HG03521 (cell line): ENCODE measurements around the gene ADRA2C.

Experiments
- ATAC-seq: cut with Tn5 transposase; IDR thresholded peaks from one replicate; pipeline ENCODE4 v1.9.1; 2021; ENCODE audit warnings: mild to moderate bottlenecking, moderate library complexity; ENCODE audit not compliant: unreplicated experiment

Gene ADRA2C

GRCh38 chr4:3732076-3733028 is 33.8 kb upstream of the ADRA2C start:
- ATAC-seq, result no peak

GRCh38 chr4:3733195-3733594 is 33.0 kb upstream of the ADRA2C start:
- ATAC-seq, result no peak

GRCh38 chr4:3735196-3735595 is 31.0 kb upstream of the ADRA2C start:
- ATAC-seq, result no peak

DNA sequence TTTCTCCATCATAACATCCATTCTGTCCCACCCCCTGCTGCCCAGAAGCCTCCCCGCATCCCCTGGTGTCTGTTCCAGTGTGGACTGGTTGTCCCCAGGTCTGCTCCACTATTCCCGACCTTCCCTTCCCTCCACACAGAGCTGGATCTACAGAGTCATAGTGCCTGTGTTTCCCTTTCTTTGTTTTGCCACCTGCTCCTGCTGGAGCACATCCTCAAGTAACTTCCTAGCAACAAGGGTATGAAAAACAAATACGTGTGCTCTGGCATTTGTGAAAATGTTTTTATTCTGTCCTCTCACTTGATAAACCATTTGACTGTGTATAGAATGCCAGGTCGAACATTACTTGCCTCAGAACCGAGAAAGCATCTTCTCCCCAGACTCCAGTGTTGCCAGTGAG is 29.9 kb upstream of the ADRA2C start:
- no peak for ATAC-seq

DNA sequence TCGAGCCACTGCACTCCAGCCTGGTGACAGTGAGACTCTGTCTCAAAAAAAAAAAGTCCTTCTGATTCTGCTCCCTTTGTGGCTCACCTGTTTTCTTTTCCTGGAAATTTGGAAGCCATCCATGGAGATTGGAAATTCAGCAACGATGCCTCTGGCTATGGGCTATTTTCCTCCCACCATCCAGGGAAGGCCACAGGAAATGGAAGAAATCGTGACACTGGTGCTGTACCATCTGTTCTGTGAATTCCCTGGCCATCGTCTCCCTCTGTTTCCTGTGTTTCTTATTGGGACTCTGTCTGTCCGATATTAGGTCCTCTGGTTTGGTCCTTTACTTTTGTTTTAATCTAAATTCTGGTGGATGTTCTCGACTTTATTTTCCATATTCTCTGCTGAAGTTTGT is 29.4 kb upstream of the ADRA2C start:
- no peak for ATAC-seq

- ATAC-seq, result no peak
These were observed 26.6 kb upstream of the ADRA2C start for GRCh38 chr4:3739577-3739976.

DNA sequence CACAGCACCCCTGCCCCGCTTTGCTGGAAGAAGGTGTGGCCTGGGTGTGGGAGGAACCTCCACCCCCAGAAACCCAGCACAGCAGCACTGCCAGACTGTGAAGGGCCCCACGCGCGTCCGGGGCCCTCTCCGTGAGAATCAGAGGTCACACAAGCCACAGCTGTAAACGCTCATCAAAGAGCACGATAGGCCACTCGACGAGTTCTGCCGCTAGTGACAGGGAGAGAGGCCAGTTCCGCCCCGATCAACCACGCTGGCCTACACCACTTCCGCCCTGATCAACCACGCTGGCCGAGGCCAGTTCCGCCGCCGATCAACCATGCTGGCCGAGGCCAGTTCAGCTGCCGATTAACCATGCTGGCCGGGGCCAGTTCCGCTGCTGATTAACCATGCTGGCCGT is 25.9 kb upstream of the ADRA2C start:
- no peak for ATAC-seq

DNA sequence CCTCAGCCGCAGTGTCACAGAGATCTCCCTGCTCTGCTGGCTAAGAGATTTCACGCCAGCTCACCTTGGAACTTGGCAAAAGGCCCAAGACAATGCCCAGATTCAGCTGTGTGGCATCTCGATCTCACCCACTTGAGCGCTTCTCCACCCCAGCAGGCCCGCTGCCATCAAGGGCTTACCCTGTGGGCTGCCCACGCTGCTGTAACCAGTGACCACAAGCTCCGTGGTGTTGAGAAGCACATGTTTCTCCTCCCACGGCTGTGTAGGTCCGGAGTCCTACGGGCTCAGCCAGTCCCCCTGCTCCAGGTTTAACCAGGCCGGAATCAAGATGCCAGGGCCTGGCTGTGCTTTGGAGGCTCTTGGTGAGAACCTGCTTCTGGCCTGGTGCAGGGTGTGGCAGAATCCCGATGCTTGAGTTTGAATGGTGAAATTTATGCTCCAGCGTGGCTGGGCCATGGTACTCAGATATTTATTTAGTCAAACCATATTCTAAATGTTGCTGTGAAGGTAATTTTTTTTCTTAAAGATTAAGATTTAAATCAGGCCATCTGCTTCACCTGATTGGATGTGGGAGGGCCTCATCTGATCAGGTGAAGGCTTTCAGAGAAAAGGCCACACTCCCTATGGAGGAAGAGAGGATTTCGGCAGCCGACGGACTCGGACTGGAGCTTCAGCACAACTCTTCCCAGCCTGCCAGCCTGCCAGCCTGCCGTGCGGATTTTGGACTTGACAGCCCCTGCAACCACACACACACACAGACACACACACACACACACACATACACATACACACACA is 24.8 kb upstream of the ADRA2C start:
- no peak for ATAC-seq

DNA sequence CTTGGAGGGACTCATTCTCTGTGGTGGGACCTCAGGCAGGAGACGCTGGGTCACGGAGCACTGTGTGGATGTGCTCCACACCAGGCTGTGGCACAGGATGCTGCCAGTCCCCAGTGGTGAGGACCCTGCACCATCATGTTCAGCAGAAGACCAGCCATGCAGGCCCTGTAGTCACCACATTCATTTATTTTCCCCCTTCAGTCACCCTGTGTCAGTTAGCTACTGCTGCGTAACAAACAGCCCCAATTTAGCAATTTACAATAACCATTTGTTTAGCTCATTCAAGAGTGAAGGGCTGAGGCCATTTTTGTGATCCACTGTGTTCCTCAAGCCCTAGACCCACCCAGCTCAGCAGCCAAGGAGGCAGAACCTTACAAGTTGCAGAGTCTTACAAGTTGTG is 23.6 kb upstream of the ADRA2C start:
- ATAC-seq, result no peak

DNA sequence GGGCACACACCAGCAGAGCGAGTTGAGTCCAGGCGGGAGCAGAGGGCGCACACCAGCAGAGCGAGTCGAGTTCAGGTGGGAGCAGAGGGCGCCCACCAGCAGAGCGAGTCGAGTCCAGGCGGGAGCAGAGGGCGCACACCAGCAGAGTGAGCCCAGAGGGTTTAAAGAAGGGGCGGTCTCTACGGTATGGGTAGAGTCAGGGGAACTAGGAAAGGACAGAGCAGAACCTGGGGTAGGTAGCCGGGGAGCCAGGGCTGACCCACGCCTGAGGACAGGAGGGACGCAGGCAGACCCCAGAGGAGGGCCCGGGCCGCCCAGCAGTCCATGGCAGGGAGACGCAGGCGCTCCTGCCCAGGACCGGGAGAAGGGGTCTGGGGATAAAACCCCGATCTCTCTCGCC is 22.0 kb upstream of the ADRA2C start:
- ATAC-seq, result no peak

DNA sequence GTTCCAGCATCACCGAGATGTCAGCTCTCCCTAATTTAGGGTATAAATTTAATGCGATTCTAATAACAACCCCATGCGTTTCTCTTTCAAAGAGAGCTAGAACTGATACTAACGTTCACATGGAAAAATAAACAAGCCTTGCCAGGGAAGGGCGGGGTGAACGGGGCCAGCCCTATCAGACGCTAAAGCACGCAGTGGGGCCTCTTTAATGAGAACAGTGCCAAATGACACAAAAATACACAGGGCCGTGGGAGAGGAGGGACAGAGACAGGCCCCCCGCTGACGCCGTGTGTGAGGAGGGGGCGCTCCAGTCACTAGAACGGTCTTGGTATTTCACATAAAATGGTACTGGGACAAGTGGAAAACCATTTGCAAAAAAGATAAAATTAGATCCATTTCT is 21.3 kb upstream of the ADRA2C start:
- no peak for ATAC-seq

DNA sequence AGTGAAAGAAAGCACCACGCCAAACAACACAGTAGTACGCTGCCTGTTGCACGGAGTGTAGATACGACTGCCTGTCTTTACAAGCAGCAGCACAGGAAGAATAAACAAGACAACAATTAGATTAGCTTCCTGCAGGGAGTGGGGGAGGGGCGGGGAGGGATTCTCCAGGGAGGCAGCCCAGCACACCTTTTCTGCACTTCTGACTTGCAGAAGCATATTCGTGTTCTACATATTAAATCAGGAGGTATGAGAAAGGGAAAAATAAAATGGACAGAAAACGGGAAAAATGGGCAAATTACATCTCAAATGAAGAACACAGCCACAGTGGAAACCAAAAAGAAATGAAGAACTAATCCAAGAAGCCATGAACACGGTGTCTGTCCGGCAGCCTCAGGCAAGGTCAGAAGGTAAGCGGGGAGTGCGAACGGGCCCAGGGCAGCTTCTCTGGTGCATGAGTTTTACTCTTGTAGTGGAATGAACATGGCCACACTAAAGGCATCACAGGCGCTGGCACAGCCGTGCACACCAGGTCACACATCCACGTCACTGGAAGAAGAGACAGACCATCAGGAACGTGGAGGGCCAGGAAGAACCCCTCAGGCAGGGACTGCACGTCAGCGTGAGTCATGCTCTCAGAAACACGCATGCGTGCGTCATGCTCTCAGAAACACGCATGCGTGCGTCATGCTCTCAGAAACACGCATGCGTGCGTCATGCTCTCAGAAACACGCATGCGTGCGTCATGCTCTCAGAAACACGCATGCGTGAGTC is 20.1 kb upstream of the ADRA2C start:
- ATAC-seq, result no peak

- no peak for ATAC-seq
These were observed 19.2 kb upstream of the ADRA2C start for GRCh38 chr4:3746701-3747580.

GRCh38 chr4:3747581-3747904 is 18.6 kb upstream of the ADRA2C start:
- no peak for ATAC-seq

DNA sequence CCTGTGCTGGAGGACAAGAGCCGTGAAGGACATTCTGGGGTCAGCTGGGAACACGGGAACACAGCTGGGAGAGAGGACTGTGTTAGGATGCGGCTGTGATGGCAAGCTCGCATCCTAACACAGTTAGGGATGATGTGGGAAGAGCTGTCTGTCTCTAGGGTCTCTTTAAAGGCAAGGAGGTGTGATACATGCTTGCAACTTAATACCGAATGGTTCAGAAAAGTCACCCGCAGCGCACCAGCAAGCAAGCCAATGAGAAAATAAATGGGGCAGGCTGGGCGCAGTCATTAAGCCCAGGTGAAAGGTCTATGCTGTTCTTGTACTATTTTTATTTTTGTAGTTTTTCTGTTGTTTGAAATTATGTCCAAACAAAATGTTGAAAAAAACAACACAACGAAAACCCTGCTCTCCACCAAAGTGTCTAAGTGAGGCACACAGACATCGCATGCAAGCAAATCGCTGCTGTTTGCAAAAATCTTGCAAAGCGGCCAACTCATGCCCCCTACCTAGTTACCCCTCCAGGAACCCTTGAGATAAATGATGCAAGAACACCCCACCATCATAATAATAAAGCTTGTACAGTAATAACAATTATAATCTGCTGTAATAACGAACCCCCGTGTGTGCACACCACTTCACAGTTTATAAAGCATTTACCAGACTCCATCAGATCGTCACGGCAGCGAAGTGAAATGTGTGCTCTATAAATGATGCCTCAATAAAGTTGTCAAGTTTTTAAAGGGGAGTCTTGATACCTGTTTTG is 17.9 kb upstream of the ADRA2C start:
- ATAC-seq, result no peak

DNA sequence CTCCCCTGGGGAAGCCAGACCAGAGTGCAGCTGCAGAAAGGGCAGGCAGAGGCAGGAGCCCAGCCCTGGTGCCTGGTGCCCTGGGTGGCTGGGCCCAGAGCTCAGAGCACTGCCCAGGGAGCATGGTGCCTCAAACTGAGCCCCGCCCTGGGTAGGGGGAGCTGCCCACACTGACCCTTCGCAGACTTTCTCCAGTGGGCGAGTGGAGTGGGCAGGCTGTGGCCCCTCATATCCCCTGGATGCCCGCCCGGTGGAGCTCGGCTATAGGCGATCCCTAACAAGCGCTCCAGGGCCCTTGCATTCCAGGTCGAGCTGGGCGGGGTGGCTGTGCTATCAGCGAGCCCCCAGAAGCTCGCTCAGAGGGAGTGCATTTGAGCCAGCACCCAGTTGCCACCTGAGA is 17.1 kb upstream of the ADRA2C start:
- ATAC-seq, result no peak

GRCh38 chr4:3750334-3750733 is 15.9 kb upstream of the ADRA2C start:
- ATAC-seq, result no peak

- ATAC-seq, result no peak
These were observed 14.2 kb upstream of the ADRA2C start for GRCh38 chr4:3752022-3752421.

- no peak for ATAC-seq
These were observed 12.3 kb upstream of the ADRA2C start for GRCh38 chr4:3753726-3754412.
